ENCODE data around the gene PDS5A. TPM values are rescaled to one million over a fixed set of nuclear protein-coding genes. Genes with fewer than 3 reads are reported as not detected.
"Not testable (repeated sequence)": the region's sequence is repeated elsewhere in the genome, so short reads cannot be mapped to it uniquely, and the experiment has no call there.

Gene PDS5A
- total RNA-seq, 1 experiment from 2014 or later, result 96.6 TPM

DNA sequence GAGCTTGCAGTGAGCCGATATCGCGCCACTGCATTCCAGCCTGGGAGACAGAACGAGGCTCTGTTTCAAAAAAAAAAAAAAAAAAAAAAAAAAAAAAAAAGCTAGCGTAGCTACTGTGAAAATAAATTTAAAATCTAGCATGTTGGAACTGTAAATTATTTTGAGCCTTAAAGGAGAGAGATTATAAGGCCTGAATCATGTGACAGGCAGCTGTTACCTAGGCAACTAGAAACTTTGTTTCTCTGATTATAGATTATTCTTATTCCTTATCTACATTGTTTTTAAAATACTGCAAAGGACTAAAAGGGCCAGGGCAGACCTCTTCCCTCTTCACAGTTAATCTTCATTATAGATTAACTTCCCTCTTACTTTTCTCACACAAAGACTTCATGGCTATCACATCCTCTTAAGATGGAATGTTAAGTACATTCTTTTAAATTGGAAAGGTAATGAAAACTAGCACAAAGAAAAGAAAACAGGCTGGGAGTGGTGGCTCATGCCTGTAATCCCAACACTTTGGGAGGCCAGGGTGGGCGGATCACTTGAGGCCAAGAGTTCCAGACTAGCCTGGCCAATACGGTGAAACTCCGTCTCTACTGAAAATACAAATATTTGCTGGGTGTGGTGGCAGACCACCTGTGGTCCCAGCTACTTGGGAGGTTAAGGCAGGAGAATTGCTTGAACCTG lies 21.1 kb upstream of the PDS5A start:
- no peaks in the 10 kb centered on the region for H4K20me1 ChIP-seq (ENCODE audit: insufficient read depth, low read depth, low read length)
- no peak overlapping the region for H3K27ac ChIP-seq (ENCODE audit: low read length)
- no peaks in the 10 kb centered on the region for H3K36me3 ChIP-seq (ENCODE audit: insufficient read depth, low read length)
- H3K4me1 ChIP-seq (ENCODE audit: low read length), result peaks cover 12% of the 10 kb centered on the region
- no peak overlapping the region for H2AFZ ChIP-seq (ENCODE audit: low read length)
- no peak for DNase-seq
- H3K79me2 ChIP-seq (ENCODE audit: low read length), result no peaks in the 10 kb centered on the region
- H3K9me2 ChIP-seq (replicated peaks; ENCODE audit: insufficient read depth, low read length), result no peaks in the 10 kb centered on the region
- no peak overlapping the region for H3K9ac ChIP-seq (ENCODE audit: low read length)
- no peaks in the 10 kb centered on the region for H3K9me3 ChIP-seq (ENCODE audit: low read length)
- no peak overlapping the region for H3K4me2 ChIP-seq (ENCODE audit: low read depth, low read length, poor library complexity, severe bottlenecking)
- no peak overlapping the region for H3K4me3 ChIP-seq (ENCODE audit: low read length)
- H3K27me3 ChIP-seq (ENCODE audit: low read length), result no peaks in the 10 kb centered on the region

DNA sequence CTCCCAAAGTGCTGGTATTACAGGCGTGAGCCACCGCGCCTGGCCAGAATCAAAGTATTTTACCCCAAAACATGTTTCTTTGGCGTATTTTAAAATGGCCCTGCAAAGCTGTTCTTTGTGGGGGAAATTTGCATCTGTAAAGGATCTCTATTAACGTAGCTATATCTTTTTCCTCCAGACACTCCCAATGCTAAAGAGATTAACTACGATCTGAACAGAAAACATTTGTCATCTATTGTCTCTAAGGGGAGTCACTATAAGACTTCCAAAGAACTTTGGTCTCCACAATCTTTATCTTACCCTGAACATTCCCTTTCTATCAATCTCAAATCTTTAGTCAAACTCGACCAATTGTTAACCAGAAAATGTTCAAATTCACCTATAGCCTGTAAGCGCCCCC lies 19.1 kb upstream of the PDS5A start:
- H3K9me2 ChIP-seq (replicated peaks; ENCODE audit: insufficient read depth, low read length), result no peaks in the 10 kb centered on the region
- H3K27me3 ChIP-seq (ENCODE audit: low read length), result no peaks in the 10 kb centered on the region
- no peak overlapping the region for H3K27ac ChIP-seq (ENCODE audit: low read length)
- H3K9ac ChIP-seq (ENCODE audit: low read length), result no peak overlapping the region
- no peak overlapping the region for H2AFZ ChIP-seq (ENCODE audit: low read length)
- DNase-seq, result no peak
- H3K9me3 ChIP-seq (ENCODE audit: low read length), result no peaks in the 10 kb centered on the region
- no peak overlapping the region for H3K4me3 ChIP-seq (ENCODE audit: low read length)
- H3K4me2 ChIP-seq (ENCODE audit: low read depth, low read length, poor library complexity, severe bottlenecking), result no peak overlapping the region
- H3K36me3 ChIP-seq (ENCODE audit: insufficient read depth, low read length), result no peaks in the 10 kb centered on the region
- H3K79me2 ChIP-seq (ENCODE audit: low read length), result no peaks in the 10 kb centered on the region
- H3K4me1 ChIP-seq (ENCODE audit: low read length), result peaks cover 7% of the 10 kb centered on the region
- no peaks in the 10 kb centered on the region for H4K20me1 ChIP-seq (ENCODE audit: insufficient read depth, low read depth, low read length)

DNA sequence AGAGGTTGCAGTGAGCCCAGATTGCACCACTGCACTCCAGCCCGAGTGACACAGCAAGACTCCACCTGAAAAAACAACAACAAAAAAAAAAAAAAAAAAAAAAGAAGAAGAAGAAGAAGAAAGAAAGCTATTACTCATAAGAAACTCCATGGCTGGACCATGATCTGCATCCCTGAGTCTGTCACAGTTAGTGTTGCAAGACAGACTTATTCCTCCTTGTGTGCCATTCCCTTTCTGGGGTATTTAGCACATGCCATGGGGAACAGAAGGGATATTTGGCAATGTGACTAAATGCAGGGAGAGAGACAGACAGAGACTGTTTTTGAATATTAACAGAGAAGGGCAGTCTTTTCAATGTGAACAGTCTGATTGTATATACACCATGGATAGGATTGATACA lies 16.7 kb upstream of the PDS5A start:
- Histone ChIP-seq H3K9ac (ENCODE audit: low read length) (no peak overlapping the region), H3K27ac (ENCODE audit: low read length) (no peak overlapping the region), H3K27me3 (ENCODE audit: low read length) (no peaks in the 10 kb centered on the region), H3K4me2 (ENCODE audit: low read depth, low read length, poor library complexity, severe bottlenecking) (no peak overlapping the region), H2AFZ (ENCODE audit: low read length) (no peak overlapping the region), H3K79me2 (ENCODE audit: low read length) (no peaks in the 10 kb centered on the region), H3K36me3 (ENCODE audit: insufficient read depth, low read length) (no peaks in the 10 kb centered on the region), H4K20me1 (ENCODE audit: insufficient read depth, low read depth, low read length) (no peaks in the 10 kb centered on the region), H3K4me3 (ENCODE audit: low read length) (no peak overlapping the region), H3K9me2 (replicated peaks; ENCODE audit: insufficient read depth, low read length) (no peaks in the 10 kb centered on the region), H3K4me1 (ENCODE audit: low read length) (no peaks in the 10 kb centered on the region), H3K9me3 (ENCODE audit: low read length) (no peaks in the 10 kb centered on the region)
- DNase-seq, result no peak

DNA sequence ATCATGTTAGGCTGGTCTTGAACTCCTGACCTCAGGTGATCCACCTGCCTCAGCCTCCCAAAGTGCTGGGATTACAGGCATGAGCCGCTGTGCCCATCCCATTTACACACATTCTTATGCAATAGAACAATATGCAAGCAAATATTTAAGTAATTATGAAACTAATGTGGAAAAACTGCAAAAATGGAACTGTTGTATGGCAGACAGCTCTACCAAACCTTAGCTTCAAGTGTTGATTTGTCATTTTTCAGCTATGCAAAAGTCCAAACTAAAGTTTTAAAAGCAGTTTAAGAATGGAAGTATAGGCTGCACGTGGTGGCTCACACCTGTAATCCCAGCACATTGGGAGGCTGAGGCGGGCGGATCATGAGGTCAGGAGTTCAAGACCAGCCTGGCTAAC lies 11.7 kb upstream of the PDS5A start:
- H3K4me3 ChIP-seq (ENCODE audit: low read length); H3K79me2 ChIP-seq (ENCODE audit: low read length); H3K4me1 ChIP-seq (ENCODE audit: low read length); H3K27me3 ChIP-seq (ENCODE audit: low read length); H3K27ac ChIP-seq (ENCODE audit: low read length); H4K20me1 ChIP-seq (ENCODE audit: insufficient read depth, low read depth, low read length); H3K9me3 ChIP-seq (ENCODE audit: low read length); H3K9ac ChIP-seq (ENCODE audit: low read length); H3K4me2 ChIP-seq (ENCODE audit: low read depth, low read length, poor library complexity, severe bottlenecking); H3K9me2 ChIP-seq (replicated peaks; ENCODE audit: insufficient read depth, low read length); H3K36me3 ChIP-seq (ENCODE audit: insufficient read depth, low read length); DNase-seq; H2AFZ ChIP-seq (ENCODE audit: low read length): not testable (repeated sequence)

DNA sequence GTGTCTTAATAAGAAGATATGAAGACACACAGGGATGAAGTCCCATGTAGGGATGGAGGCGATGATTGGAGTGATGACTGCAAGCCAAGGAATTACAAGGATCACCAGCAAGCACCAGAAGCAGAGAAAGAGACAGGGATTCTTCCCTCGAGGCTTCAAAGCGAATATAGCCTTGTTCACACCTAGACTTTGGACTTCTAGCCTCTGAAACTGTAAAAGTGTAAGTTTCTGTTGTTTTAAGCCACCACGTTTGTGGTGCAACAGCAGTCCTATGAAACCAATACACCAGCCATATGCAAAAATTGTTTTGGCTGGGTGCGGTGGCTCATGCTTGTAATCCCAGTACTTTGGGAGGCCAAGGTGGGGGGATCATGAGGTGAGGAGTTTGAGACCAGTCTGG lies 9.8 kb upstream of the PDS5A start:
- Histone ChIP-seq H2AFZ (ENCODE audit: low read length) (no peak overlapping the region), H3K4me2 (ENCODE audit: low read depth, low read length, poor library complexity, severe bottlenecking) (no peak overlapping the region), H3K36me3 (ENCODE audit: insufficient read depth, low read length) (no peaks in the 10 kb centered on the region), H3K4me1 (ENCODE audit: low read length) (no peaks in the 10 kb centered on the region), H3K27me3 (ENCODE audit: low read length) (no peaks in the 10 kb centered on the region), H3K9me2 (replicated peaks; ENCODE audit: insufficient read depth, low read length) (no peaks in the 10 kb centered on the region), H3K79me2 (ENCODE audit: low read length) (no peaks in the 10 kb centered on the region), H3K27ac (ENCODE audit: low read length) (no peak overlapping the region), H3K9ac (ENCODE audit: low read length) (no peak overlapping the region), H4K20me1 (ENCODE audit: insufficient read depth, low read depth, low read length) (no peaks in the 10 kb centered on the region), H3K4me3 (ENCODE audit: low read length) (no peak overlapping the region), H3K9me3 (ENCODE audit: low read length) (no peaks in the 10 kb centered on the region)
- no peak for DNase-seq

DNA sequence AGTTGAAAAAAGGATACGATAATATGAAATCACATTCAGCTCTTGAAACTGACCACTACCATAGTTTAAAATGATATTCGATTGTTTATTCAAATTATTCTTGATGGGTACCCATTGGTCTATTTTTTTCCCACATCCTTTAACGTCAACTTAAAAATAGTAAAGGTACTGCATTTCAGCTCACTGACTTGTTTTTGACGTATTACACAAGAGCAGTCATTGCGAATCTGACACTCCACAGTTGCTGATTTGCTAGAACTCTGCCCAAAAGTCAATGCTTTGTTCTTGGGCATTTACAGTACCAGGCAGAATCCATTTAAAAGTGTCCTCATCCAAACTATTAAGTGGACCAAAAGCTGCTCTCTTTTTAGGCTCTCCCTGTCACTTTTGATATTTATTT lies 1.2 kb upstream of the PDS5A start:
- H3K4me2 ChIP-seq (ENCODE audit: low read depth, low read length, poor library complexity, severe bottlenecking), result peak overlapping the region; percentile 85

DNA sequence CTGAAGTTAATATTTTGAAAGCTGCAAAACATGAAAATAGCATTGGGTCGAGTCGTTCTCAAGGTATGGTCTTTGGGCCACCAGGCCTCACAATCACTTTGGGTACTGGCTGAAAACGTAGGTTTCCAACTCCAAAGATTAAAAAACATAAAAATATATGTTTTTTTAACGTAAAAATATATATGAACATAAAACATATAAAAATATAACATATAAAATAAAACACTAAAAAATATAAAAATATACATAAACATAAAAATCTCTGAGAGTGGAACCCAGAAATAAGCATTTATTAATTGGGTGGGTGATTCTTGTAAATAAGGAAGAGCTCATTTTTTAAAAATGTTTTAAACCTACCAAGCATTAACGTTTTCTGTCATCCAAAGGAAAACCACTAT lies 666 bp upstream of the PDS5A start:
- no peaks in the 10 kb centered on the region for H3K9me2 ChIP-seq (replicated peaks; ENCODE audit: insufficient read depth, low read length)
- peak overlapping the region; percentile 95 for H3K9ac ChIP-seq (ENCODE audit: low read length)
- H3K4me1 ChIP-seq (ENCODE audit: low read length), result peaks cover 25% of the 10 kb centered on the region
- H3K36me3 ChIP-seq (ENCODE audit: insufficient read depth, low read length), result peaks cover 8% of the 10 kb centered on the region; the same call in 1 of the 2 replicates
- no peak for DNase-seq
- H3K79me2 ChIP-seq (ENCODE audit: low read length), result peaks cover 39% of the 10 kb centered on the region
- H3K27me3 ChIP-seq (ENCODE audit: low read length), result no peaks in the 10 kb centered on the region
- peak overlapping the region; percentile 75 for H3K27ac ChIP-seq (ENCODE audit: low read length)
- peaks cover 5% of the 10 kb centered on the region for H4K20me1 ChIP-seq (ENCODE audit: insufficient read depth, low read depth, low read length)
- peak overlapping the region; percentile 85 for H3K4me2 ChIP-seq (ENCODE audit: low read depth, low read length, poor library complexity, severe bottlenecking)
- H3K4me3 ChIP-seq (ENCODE audit: low read length), result peak overlapping the region; percentile 74
- peak overlapping the region; percentile 96 for H2AFZ ChIP-seq (ENCODE audit: low read length)
- H3K9me3 ChIP-seq (ENCODE audit: low read length), result no peaks in the 10 kb centered on the region

More for the DNA sequence above, 1.2 kb upstream of the PDS5A start:
- H3K9me3 ChIP-seq (ENCODE audit: low read length), result no peaks in the 10 kb centered on the region
- H3K9me2 ChIP-seq (replicated peaks; ENCODE audit: insufficient read depth, low read length), result no peaks in the 10 kb centered on the region
- H4K20me1 ChIP-seq (ENCODE audit: insufficient read depth, low read depth, low read length), result peaks cover 5% of the 10 kb centered on the region
- peaks cover 7% of the 10 kb centered on the region; the same call in 1 of the 2 replicates for H3K36me3 ChIP-seq (ENCODE audit: insufficient read depth, low read length)
- no peaks in the 10 kb centered on the region for H3K27me3 ChIP-seq (ENCODE audit: low read length)
- peak; percentile 58 for DNase-seq
- H3K79me2 ChIP-seq (ENCODE audit: low read length), result peaks cover 34% of the 10 kb centered on the region
- peak overlapping the region; percentile 50 for H3K9ac ChIP-seq (ENCODE audit: low read length)
- peak overlapping the region; percentile 39; the same call in 1 of the 2 replicates for H3K4me3 ChIP-seq (ENCODE audit: low read length)
- H2AFZ ChIP-seq (ENCODE audit: low read length), result 0 out of 2 replicates have a peak overlapping the region, but pooled peaks have one; percentile 13
- peaks cover 25% of the 10 kb centered on the region for H3K4me1 ChIP-seq (ENCODE audit: low read length)
- no peak overlapping the region for H3K27ac ChIP-seq (ENCODE audit: low read length)

DNA sequence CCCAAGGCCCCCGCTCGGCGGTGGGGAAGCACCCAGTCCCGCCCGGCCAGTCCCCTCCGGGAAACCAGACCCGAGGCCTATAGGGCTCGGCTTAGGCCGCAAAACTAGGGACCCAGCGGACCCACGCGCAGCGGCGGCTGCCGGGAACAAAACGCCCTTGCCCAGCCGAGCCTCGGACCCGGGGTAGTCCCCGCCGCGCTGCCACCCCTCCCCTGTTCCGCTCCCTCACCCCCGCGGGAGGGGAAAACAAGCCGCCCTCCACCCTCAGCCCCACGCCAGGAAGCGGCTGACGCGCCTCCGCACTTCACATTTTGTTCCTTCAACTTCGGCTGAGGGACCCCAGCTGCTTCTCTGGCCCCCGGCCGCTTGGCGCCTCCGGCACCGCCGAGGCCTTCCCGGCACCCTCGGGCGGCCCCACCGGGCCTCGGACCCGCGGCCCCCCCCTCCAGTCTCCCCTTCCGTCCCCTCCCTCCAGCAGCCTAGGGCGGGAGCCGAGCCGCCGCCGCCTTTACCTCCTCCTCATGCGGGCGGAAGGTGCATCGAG lies 694 bp downstream of the PDS5A start:
- Histone ChIP-seq H3K9me3 (ENCODE audit: low read length) (no peaks in the 10 kb centered on the region), H4K20me1 (ENCODE audit: insufficient read depth, low read depth, low read length) (peaks cover 6% of the 10 kb centered on the region), H2AFZ (ENCODE audit: low read length) (peak overlapping the region; percentile 11; the same call in 1 of the 2 replicates), H3K4me3 (ENCODE audit: low read length) (peak overlapping the region; percentile 97), H3K79me2 (ENCODE audit: low read length) (peaks cover 51% of the 10 kb centered on the region), H3K27me3 (ENCODE audit: low read length) (no peaks in the 10 kb centered on the region), H3K4me2 (ENCODE audit: low read depth, low read length, poor library complexity, severe bottlenecking) (peak overlapping the region; percentile 84), H3K27ac (ENCODE audit: low read length) (peak overlapping the region; percentile 89), H3K36me3 (ENCODE audit: insufficient read depth, low read length) (peaks cover 13% of the 10 kb centered on the region), H3K9me2 (replicated peaks; ENCODE audit: insufficient read depth, low read length) (no peaks in the 10 kb centered on the region), H3K4me1 (ENCODE audit: low read length) (peaks cover 28% of the 10 kb centered on the region), H3K9ac (ENCODE audit: low read length) (peak overlapping the region; percentile 95)
- DNase-seq, result peak; percentile 76

All from Karpas-422 (cell line).